HCT116 (cell line): ENCODE data around the gene ACVR1B. TPM values are rescaled to one million over a fixed set of nuclear protein-coding genes. Genes with fewer than 3 reads are reported as not detected.

ENCODE experiments used
- ATAC-seq: fragments of 200-7000 bp; cut with Tn5 transposase; 2 replicates; pipeline ENCODE4 v1.9.1; 2020; ENCODE audit warnings: mild to moderate bottlenecking, moderate library complexity
- BruUV-seq: library from RNA; stranded (reverse); fragments of 400-500 nt; replicated peaks from 2 replicates; lab custom pipeline; 2021; lab: Mats Ljungman, UMichigan
- CTCF ChIA-PET: fragments of 300-600 bp; sonication (Branson Sonifier 250); formaldehyde crosslinking; loops from one replicate; lab custom pipeline; 2021; ENCODE audit warnings: antibody characterized with exemption; lab: Charles Lee
- POLR2A ChIA-PET: fragments of 300-600, 350-600 bp; sonication (Branson Sonifier 250); formaldehyde crosslinking; loops from one replicate; lab custom pipeline; 2021; ENCODE audit warnings: antibody characterized with exemption; lab: Charles Lee
- RAD21 ChIA-PET, 2 experiments: fragments of 300-600 bp; sonication (Branson Sonifier 250); formaldehyde crosslinking; loops; one replicate each; lab custom pipeline; 2023; ENCODE audit warnings: low total read pairs in 2 of 2; ENCODE audit not compliant: uncharacterized antibody in 2 of 2, unreplicated experiment in 2 of 2, low non-redundant PET in 1 of 2; lab: Charles Lee
- DNase-seq: peaks from one replicate; pipeline ENCODE4 v3.0.0-alpha.2; 2010; ENCODE audit warnings: low read depth, low spot score
- H2AFZ ChIP-seq: fragments of 200-600 bp; shearing (Covaris generic), sonication (generic); 2 replicates; pipeline ENCODE4 v1.6.1; 2017; ENCODE audit warnings: low read depth, mixed run types, mixed read lengths, antibody characterized with exemption, low read length; ENCODE audit not compliant: poor library complexity, severe bottlenecking
- H3K27ac ChIP-seq: 2 replicates; pipeline ENCODE4 v1.5.1; 2012; ENCODE audit warnings: low read depth, low read length
- H3K27me3 ChIP-seq: fragments of 200-600 bp; sonication (generic); 2 replicates; pipeline ENCODE4 v1.6.1; 2016; ENCODE audit warnings: mixed run types, low read length, mixed read lengths; ENCODE audit not compliant: insufficient read depth
- H3K36me3 ChIP-seq, 2 experiments: fragments of 200-500 bp in 1 of 2; fragments of 200-600 bp in 1 of 2; sonication (Bioruptor generic) in 1 of 2; sonication (generic) in 1 of 2; 2 replicates each; pipeline versions ENCODE4 v1.5.1 to v1.6.1; 2014 to 2016; ENCODE audit warnings: low read length in 2 of 2, inconsistent platforms in 1 of 2, mixed read lengths in 1 of 2, mixed run types in 1 of 2; ENCODE audit not compliant: insufficient read depth in 2 of 2, control insufficient read depth in 1 of 2
- H3K4me1 ChIP-seq, 2 experiments: fragments of 200-600 bp in 1 of 2; sonication (generic) in 1 of 2; 2 replicates each; pipeline versions ENCODE4 v1.5.1 to v1.6.1; 2012 to 2017; ENCODE audit warnings: low read length in 2 of 2, inconsistent platforms in 1 of 2, mild to moderate bottlenecking in 1 of 2, mixed read lengths in 1 of 2, mixed run types in 1 of 2, moderate library complexity in 1 of 2; ENCODE audit not compliant: insufficient read depth in 2 of 2, control insufficient read depth in 1 of 2
- H3K4me2 ChIP-seq: fragments of 200-600 bp; sonication (generic); 2 replicates; pipeline ENCODE4 v1.6.1; 2017; ENCODE audit warnings: mixed run types, low read length, mixed read lengths
- H3K4me3 ChIP-seq, 2 experiments: fragments of 200-600 bp in 1 of 2; sonication (generic) in 1 of 2; replicated peaks in 1 of 2; 2 replicates each; pipeline ENCODE4 v1.5.1; 2011 to 2016; ENCODE audit warnings: low read length in 2 of 2, control low read depth in 1 of 2, low read depth in 1 of 2, mild to moderate bottlenecking in 1 of 2, mixed read lengths in 1 of 2, mixed run types in 1 of 2
- H3K79me2 ChIP-seq: fragments of 200-600 bp; sonication (generic); 2 replicates; pipeline ENCODE4 v1.6.1; 2017; ENCODE audit warnings: mild to moderate bottlenecking, mixed run types, low read length, moderate library complexity, mixed read lengths; ENCODE audit not compliant: insufficient read depth
- H3K9ac ChIP-seq: fragments of 200-600 bp; sonication (generic); 2 replicates; pipeline ENCODE4 v1.6.1; 2016; ENCODE audit warnings: low read length, mixed read lengths
- H3K9me2 ChIP-seq: fragments of 200-600 bp; sonication (generic), shearing (Covaris generic); 2 replicates; pipeline ENCODE4 v1.6.1; 2017; ENCODE audit warnings: mixed run types, mild to moderate bottlenecking, moderate library complexity; ENCODE audit not compliant: insufficient read depth
- H3K9me3 ChIP-seq, 2 experiments: fragments of 200-500 bp in 1 of 2; fragments of 200-600 bp in 1 of 2; sonication (Bioruptor generic) in 1 of 2; sonication (generic) in 1 of 2; 2 replicates each; pipeline ENCODE4 v1.6.1; 2014 to 2017; ENCODE audit warnings: low read length in 2 of 2, mixed read lengths in 2 of 2, inconsistent platforms in 1 of 2, low read depth in 1 of 2, mild to moderate bottlenecking in 1 of 2, mixed run types in 1 of 2, moderate library complexity in 1 of 2; ENCODE audit not compliant: control insufficient read depth in 1 of 2, insufficient read depth in 1 of 2
- H4K20me1 ChIP-seq: fragments of 200-600 bp; sonication (generic), shearing (Covaris generic); 2 replicates; pipeline ENCODE4 v1.6.1; 2017; ENCODE audit warnings: mixed run types, mild to moderate bottlenecking, moderate library complexity; ENCODE audit not compliant: insufficient read depth
- CEBPB ChIP-seq: IDR thresholded peaks from 2 replicates; pipeline ENCODE4 v1.6.1; 2012; ENCODE audit warnings: low read depth
- EGR1 ChIP-seq: IDR thresholded peaks from 2 replicates; pipeline ENCODE4 v1.6.1; 2012; ENCODE audit warnings: low read depth
- EZH2phosphoT487 ChIP-seq: fragments of 200-600 bp; IDR thresholded peaks from 2 replicates; pipeline ENCODE4 v1.6.1; 2018; ENCODE audit warnings: antibody characterized with exemption, borderline replicate concordance
- FOSL1 ChIP-seq: IDR thresholded peaks from 2 replicates; pipeline ENCODE4 v1.6.1; 2012; ENCODE audit warnings: low read depth
- MAX ChIP-seq: IDR thresholded peaks from 2 replicates; pipeline ENCODE4 v1.6.1; 2012
- POLR2A ChIP-seq: IDR thresholded peaks from 2 replicates; pipeline ENCODE4 v1.7.0; 2011; ENCODE audit warnings: borderline replicate concordance; ENCODE audit not compliant: insufficient read depth, insufficient read length; ENCODE audit errors: extremely low read depth
- SRF ChIP-seq: IDR thresholded peaks from 2 replicates; pipeline ENCODE4 v1.6.1; 2012; ENCODE audit warnings: low read depth
- YY1 ChIP-seq: IDR thresholded peaks from 2 replicates; pipeline ENCODE4 v1.6.1; 2011; ENCODE audit warnings: low read length, low read depth, moderate library complexity, mild to moderate bottlenecking; ENCODE audit not compliant: insufficient replicate concordance; ENCODE audit errors: extremely low read depth
- ZFX ChIP-seq: fragments of 450-650 bp; IDR thresholded peaks from 2 replicates; pipeline ENCODE4 v1.6.1; 2017
- ZNF274 ChIP-seq: fragments of 200-500 bp; sonication (Bioruptor generic); IDR thresholded peaks from 2 replicates; pipeline ENCODE4 v1.6.1; 2014; ENCODE audit warnings: mild to moderate bottlenecking, low read depth, low read length, inconsistent platforms
- intact Hi-C: fragments of 100-400 bp; cut with micrococcal nuclease; formaldehyde crosslinking; loops from 2 replicates; pipeline ENCODE4 v1.10.0; 2022
- total RNA-seq: library from RNA; stranded (reverse); gene quantifications from one replicate; pipeline ENCODE4 v1.2.1, GENCODE V29; 2021; ENCODE audit not compliant: unreplicated experiment
- TF ChIP-seq, protein P1 (sequence below): IDR thresholded peaks from 2 replicates; pipeline ENCODE4 v1.6.1; 2012; ENCODE audit warnings: low read depth

Gene ACVR1B
- total RNA-seq, 1 experiment from 2014 or later = 22.7 TPM

DNA sequence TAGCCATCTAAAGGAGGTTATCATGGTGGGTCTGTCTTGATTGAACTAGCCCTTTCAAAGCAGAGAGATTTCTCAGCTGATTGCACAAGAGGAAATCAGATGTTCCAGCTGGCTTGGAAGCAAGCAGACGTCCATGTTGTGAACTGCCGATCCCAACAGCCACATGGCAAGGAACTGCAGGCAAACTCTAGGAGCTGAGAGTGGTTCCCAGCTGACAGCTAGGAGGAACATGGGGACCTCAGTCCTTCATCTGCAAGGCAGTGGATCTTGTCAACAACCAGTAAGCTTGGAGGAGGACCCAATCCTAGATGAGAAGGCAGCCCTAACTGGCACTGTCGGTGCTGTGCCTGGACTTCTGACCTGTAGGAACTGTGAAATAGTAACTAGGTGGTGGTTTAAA is 7.7 kb downstream of the ACVR1B start:
- no peak for ATAC-seq
- intact Hi-C loops = no loop called here
- H3K4me2 ChIP-seq = no peak overlapping the region
- TF ChIP-seq MAX (no peak), EZH2phosphoT487 (no peak), ZFX (no peak), ZNF274 (no peak), EGR1 (no peak), SRF (no peak), CEBPB (no peak), YY1 (no peak), POLR2A (no peak), FOSL1 (no peak)
- TF ChIP-seq, protein P1, sequence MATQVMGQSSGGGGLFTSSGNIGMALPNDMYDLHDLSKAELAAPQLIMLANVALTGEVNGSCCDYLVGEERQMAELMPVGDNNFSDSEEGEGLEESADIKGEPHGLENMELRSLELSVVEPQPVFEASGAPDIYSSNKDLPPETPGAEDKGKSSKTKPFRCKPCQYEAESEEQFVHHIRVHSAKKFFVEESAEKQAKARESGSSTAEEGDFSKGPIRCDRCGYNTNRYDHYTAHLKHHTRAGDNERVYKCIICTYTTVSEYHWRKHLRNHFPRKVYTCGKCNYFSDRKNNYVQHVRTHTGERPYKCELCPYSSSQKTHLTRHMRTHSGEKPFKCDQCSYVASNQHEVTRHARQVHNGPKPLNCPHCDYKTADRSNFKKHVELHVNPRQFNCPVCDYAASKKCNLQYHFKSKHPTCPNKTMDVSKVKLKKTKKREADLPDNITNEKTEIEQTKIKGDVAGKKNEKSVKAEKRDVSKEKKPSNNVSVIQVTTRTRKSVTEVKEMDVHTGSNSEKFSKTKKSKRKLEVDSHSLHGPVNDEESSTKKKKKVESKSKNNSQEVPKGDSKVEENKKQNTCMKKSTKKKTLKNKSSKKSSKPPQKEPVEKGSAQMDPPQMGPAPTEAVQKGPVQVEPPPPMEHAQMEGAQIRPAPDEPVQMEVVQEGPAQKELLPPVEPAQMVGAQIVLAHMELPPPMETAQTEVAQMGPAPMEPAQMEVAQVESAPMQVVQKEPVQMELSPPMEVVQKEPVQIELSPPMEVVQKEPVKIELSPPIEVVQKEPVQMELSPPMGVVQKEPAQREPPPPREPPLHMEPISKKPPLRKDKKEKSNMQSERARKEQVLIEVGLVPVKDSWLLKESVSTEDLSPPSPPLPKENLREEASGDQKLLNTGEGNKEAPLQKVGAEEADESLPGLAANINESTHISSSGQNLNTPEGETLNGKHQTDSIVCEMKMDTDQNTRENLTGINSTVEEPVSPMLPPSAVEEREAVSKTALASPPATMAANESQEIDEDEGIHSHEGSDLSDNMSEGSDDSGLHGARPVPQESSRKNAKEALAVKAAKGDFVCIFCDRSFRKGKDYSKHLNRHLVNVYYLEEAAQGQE = no peak
- TF ChIP-seq, all 23 proteins: peak for 0
- H3K79me2 ChIP-seq = peaks cover 83% of the 10 kb centered on the region
- no TSS peak for BruUV-seq
- H3K36me3 ChIP-seq = peaks cover 0 to 4% of the 10 kb centered on the region in 2 experiments; a peak in 1 of 4 replicates
- no peaks in the 10 kb centered on the region for H3K27me3 ChIP-seq
- ChIA-PET RAD21 (no interaction called here), POLR2A (no interaction called here), CTCF (no interaction called here)
- no peak overlapping the region for H3K9ac ChIP-seq
- H3K4me3 ChIP-seq = no peak overlapping the region
- no peaks in the 10 kb centered on the region for H3K9me2 ChIP-seq
- no peak for DNase-seq
- no peak overlapping the region for H3K27ac ChIP-seq
- no peaks in the 10 kb centered on the region for H3K9me3 ChIP-seq
- H3K4me1 ChIP-seq = peaks cover 16 to 29% of the 10 kb centered on the region in 2 experiments
- no peak overlapping the region for H2AFZ ChIP-seq
- no peaks in the 10 kb centered on the region for H4K20me1 ChIP-seq
